Stimulated activated naive B cell treated with anti-CD40 and anti-IgM and Interleukin-4, amounts not matched to agents 10 μg/mL and 1 μg/mL and 100 μg/mL, for 72 hours (primary cell): ENCODE data around the gene GPR61.

ENCODE experiments used
- ATAC-seq, 2 donors: fragments of 150-1000 bp; cut with Tn5 transposase; replicated peaks; 2 replicates each; pipeline ENCODE4 v1.10.0; 2021; ENCODE audit warnings: moderate library complexity in 1 of 2
- DNase-seq: peaks from one replicate; pipeline ENCODE4 v3.0.0; 2021
- H3K27ac Mint-ChIP-seq: one replicate; pipeline ENCODE4 v1.8.0; 2022; ENCODE audit warnings: mild to moderate bottlenecking, mixed read lengths
- H3K27me3 Mint-ChIP-seq, 2 donors: one replicate each; pipeline ENCODE4 v1.8.0; 2022; ENCODE audit warnings: mixed read lengths in 2 of 2
- H3K36me3 Mint-ChIP-seq, 2 donors: one replicate each; pipeline ENCODE4 v1.8.0; 2022; ENCODE audit warnings: mixed read lengths in 2 of 2, mild to moderate bottlenecking in 1 of 2
- H3K4me1 Mint-ChIP-seq, 2 donors: one replicate each; pipeline ENCODE4 v1.8.0; 2022; ENCODE audit warnings: mixed read lengths in 2 of 2, mild to moderate bottlenecking in 1 of 2
- H3K4me3 Mint-ChIP-seq, 2 donors: one replicate each; pipeline ENCODE4 v1.8.0; 2022; ENCODE audit warnings: mild to moderate bottlenecking in 2 of 2, mixed read lengths in 2 of 2, moderate library complexity in 1 of 2
- H3K9me3 Mint-ChIP-seq, 2 donors: one replicate each; pipeline ENCODE4 v1.8.0; 2022; ENCODE audit warnings: mixed read lengths in 2 of 2, mild to moderate bottlenecking in 1 of 2

The GPR61 gene

GRCh38 chr1:109564194-109564878 lies 24.7 kb downstream of the GPR61 start:
- Mint-ChIP-seq H3K4me1 (peaks cover 28 to 61% of the 10 kb centered on the region in 2 donors), H3K4me3 (no peak overlapping the region), H3K27me3 (no peaks in the 10 kb centered on the region), H3K27ac (no peak overlapping the region), H3K9me3 (no peaks in the 10 kb centered on the region), H3K36me3 (peaks cover 5 to 7% of the 10 kb centered on the region in 2 donors)
- no peak for DNase-seq
- no peak for ATAC-seq

DNA sequence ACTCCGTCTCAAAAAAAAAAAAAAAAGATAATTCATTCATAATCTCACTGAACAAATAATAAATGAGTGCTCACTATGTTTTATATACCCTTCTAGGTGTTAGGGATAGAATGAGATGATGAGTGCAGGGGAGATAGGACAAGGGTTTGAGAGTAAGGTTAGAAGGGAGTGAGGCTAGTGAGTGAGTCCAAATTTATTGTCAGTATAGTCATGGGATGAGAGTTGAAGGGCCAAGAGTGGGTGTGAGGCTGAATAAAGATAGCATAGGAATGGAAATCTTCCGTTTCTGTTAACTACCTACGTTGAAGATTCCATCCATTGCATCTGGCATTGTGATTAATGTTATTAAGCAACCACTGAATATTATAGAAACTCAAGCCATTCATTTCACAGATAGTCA lies 25.6 kb downstream of the GPR61 start:
- no peak overlapping the region for H3K27ac Mint-ChIP-seq
- ATAC-seq: no peak
- H3K36me3 Mint-ChIP-seq: peaks cover 5 to 7% of the 10 kb centered on the region in 2 donors
- peaks cover 28 to 54% of the 10 kb centered on the region in 2 donors for H3K4me1 Mint-ChIP-seq
- no peaks in the 10 kb centered on the region for H3K9me3 Mint-ChIP-seq
- no peaks in the 10 kb centered on the region for H3K27me3 Mint-ChIP-seq
- no peak overlapping the region for H3K4me3 Mint-ChIP-seq
- DNase-seq: no peak

DNA sequence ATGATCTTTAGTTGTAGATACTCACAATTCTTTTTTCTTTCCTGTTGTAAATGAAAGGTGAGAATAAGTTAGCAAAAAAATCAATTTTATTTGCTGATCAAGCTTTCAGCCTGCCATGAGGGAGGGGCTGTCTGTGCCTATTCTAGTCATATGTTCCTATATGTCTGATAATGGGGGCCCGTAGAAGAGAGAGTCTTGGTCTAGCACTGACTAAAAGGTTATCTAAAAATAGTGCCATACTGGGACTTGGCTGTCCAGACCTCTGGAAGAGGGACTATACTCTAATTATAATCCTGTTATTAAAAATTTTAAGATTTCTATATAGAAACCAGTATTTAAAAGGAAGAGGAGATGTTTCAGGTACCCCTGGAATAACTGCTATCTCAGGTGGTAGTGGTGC lies 27.3 kb downstream of the GPR61 start:
- peaks cover 5 to 7% of the 10 kb centered on the region in 2 donors for H3K36me3 Mint-ChIP-seq
- peaks cover 22 to 36% of the 10 kb centered on the region in 2 donors for H3K4me1 Mint-ChIP-seq
- peak overlapping the region; percentile 10 for H3K27ac Mint-ChIP-seq
- DNase-seq: no peak
- ATAC-seq: no peak
- no peak overlapping the region for H3K4me3 Mint-ChIP-seq
- H3K9me3 Mint-ChIP-seq: no peaks in the 10 kb centered on the region
- H3K27me3 Mint-ChIP-seq: no peaks in the 10 kb centered on the region

DNA sequence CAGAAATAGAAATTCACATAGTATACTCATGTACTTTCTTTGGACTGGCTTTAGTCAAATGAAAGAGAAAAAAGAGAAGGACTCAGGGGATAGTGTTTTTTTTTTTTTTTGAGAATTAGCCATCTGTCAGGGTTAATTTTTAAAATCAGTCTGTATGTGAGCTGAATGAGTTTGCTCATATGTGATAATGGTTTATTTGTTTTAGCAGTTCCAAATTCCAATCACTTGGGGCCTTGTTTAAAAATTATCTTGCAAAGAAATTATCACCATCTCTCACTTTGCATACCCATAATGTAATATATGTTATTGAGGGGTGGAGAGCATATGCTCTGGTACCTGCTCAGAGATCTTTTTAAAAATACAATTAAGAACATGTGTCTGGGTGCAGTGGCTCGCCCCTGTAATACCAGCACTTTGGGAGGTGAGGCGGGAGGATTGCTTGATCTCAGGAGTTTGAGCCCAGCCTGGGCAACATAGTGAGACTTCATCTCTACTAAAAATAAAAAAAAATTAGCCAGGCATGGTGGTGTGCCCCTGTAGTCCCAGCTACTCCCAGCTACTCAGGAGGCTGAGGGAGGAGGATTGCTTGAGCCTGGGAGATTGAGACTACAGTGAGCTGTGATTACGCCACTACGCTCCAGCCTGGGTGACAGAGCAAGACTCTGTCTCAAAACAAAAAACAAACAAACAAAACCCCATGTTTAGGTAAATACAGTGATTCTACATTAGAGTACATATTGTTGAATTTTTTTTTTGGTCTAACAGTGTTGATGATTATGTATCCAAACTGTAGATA lies 28.4 kb downstream of the GPR61 start:
- peaks cover 5 to 7% of the 10 kb centered on the region in 2 donors for H3K36me3 Mint-ChIP-seq
- peak overlapping the region; percentile 9 for H3K27ac Mint-ChIP-seq
- no peaks in the 10 kb centered on the region for H3K9me3 Mint-ChIP-seq
- ATAC-seq (no peak), DNase-seq (no peak)
- H3K4me3 Mint-ChIP-seq: peak overlapping the region in 1 of 2 donors; percentile 23
- H3K27me3 Mint-ChIP-seq: no peaks in the 10 kb centered on the region
- H3K4me1 Mint-ChIP-seq: peaks cover 30 to 39% of the 10 kb centered on the region in 2 donors

- no peaks in the 10 kb centered on the region for H3K9me3 Mint-ChIP-seq
- H3K36me3 Mint-ChIP-seq: peaks cover 5 to 7% of the 10 kb centered on the region in 2 donors
- no peak overlapping the region for H3K27ac Mint-ChIP-seq
- H3K27me3 Mint-ChIP-seq: no peaks in the 10 kb centered on the region
- peaks cover 26 to 37% of the 10 kb centered on the region in 2 donors for H3K4me1 Mint-ChIP-seq
- no peak for ATAC-seq
- no peak for DNase-seq
- H3K4me3 Mint-ChIP-seq: no peak overlapping the region
Measured at GRCh38 chr1:109569323-109569722, 29.7 kb downstream of the GPR61 start.

GRCh38 chr1:109570414-109570813 lies 30.7 kb downstream of the GPR61 start:
- H3K4me3 Mint-ChIP-seq: no peak overlapping the region
- H3K27me3 Mint-ChIP-seq: no peaks in the 10 kb centered on the region
- no peak for ATAC-seq
- DNase-seq: no peak
- H3K9me3 Mint-ChIP-seq: no peaks in the 10 kb centered on the region
- H3K36me3 Mint-ChIP-seq: peaks cover 2 to 8% of the 10 kb centered on the region in 2 donors
- H3K27ac Mint-ChIP-seq: no peak overlapping the region
- H3K4me1 Mint-ChIP-seq: peaks cover 24 to 28% of the 10 kb centered on the region in 2 donors

DNA sequence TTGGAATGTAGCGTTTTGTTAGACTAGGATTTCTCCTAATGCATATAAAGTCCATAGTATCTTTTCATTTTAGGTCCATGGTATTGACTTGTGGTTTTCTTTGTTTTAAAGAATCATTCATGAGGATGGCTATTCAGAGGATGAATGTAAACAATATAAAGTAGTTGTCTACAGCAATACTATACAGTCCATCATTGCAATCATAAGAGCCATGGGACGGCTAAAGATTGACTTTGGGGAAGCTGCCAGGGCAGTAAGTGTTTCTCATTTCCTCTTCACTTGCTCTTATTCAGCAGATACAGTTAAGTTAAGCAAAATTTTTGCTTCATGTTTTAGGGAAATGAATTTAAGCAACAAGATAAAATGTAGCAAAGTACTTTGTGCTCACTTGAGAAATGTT lies 34.1 kb downstream of the GPR61 start:
- no peak overlapping the region for H3K4me3 Mint-ChIP-seq
- peak overlapping the region; percentile 25 for H3K27ac Mint-ChIP-seq
- no peak for DNase-seq
- peaks cover 8 to 24% of the 10 kb centered on the region in 2 donors for H3K36me3 Mint-ChIP-seq
- ATAC-seq: peak; percentile 57 to 67
- no peaks in the 10 kb centered on the region for H3K27me3 Mint-ChIP-seq
- peaks cover 10 to 31% of the 10 kb centered on the region in 2 donors for H3K4me1 Mint-ChIP-seq
- H3K9me3 Mint-ChIP-seq: no peaks in the 10 kb centered on the region

DNA sequence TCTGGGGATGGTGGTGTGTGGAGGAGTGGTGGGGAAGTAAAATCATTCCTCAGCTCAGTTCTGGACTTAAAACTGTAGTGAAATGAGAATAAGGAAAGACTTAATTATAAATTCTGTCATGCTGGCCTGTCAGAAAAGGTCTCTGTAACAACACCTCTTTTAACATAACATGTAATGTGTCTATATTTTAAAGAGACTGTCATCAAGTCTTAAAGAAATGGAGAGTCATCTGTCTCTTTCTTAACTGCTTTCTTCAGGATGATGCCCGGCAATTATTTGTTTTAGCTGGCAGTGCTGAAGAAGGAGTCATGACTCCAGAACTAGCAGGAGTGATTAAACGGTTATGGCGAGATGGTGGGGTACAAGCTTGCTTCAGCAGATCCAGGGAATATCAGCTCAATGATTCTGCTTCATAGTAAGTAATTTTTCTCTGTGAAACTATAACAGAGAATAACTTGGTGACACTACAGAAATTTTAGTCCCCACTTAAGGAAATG lies 39.3 kb downstream of the GPR61 start:
- Mint-ChIP-seq H3K36me3 (peaks cover 12 to 45% of the 10 kb centered on the region in 2 donors), H3K27ac (no peak overlapping the region), H3K4me1 (peaks cover 2 to 12% of the 10 kb centered on the region in 2 donors), H3K27me3 (no peaks in the 10 kb centered on the region), H3K4me3 (no peak overlapping the region), H3K9me3 (no peaks in the 10 kb centered on the region)
- no peak for DNase-seq
- no peak for ATAC-seq

- Mint-ChIP-seq H3K27me3 (no peaks in the 10 kb centered on the region), H3K4me1 (peaks cover 2 to 12% of the 10 kb centered on the region in 2 donors), H3K27ac (no peak overlapping the region), H3K36me3 (peaks cover 14 to 47% of the 10 kb centered on the region in 2 donors), H3K9me3 (no peaks in the 10 kb centered on the region), H3K4me3 (no peak overlapping the region)
- ATAC-seq (no peak), DNase-seq (no peak)
Measured at GRCh38 chr1:109579491-109579890, 39.8 kb downstream of the GPR61 start.

GRCh38 chr1:109582021-109582420 lies 42.3 kb downstream of the GPR61 start:
- Mint-ChIP-seq H3K36me3 (peaks cover 24 to 43% of the 10 kb centered on the region in 2 donors), H3K4me1 (no peaks in the 10 kb centered on the region)
- no peak for ATAC-seq

GRCh38 chr1:109584766-109585165 lies 45.1 kb downstream of the GPR61 start:
- ATAC-seq (no peak), DNase-seq (no peak)
- Mint-ChIP-seq H3K4me1 (no peaks in the 10 kb centered on the region), H3K27ac (no peak overlapping the region), H3K9me3 (no peaks in the 10 kb centered on the region), H3K36me3 (peaks cover 39 to 50% of the 10 kb centered on the region in 2 donors), H3K4me3 (no peak overlapping the region), H3K27me3 (no peaks in the 10 kb centered on the region)

More at GRCh38 chr1:109582021-109582420, 42.3 kb downstream of the GPR61 start:
- Mint-ChIP-seq H3K9me3 (no peaks in the 10 kb centered on the region), H3K27ac (no peak overlapping the region), H3K27me3 (no peaks in the 10 kb centered on the region), H3K4me3 (no peak overlapping the region)
- DNase-seq: no peak

GRCh38 chr1:109586055-109586454 lies 46.4 kb downstream of the GPR61 start:
- Mint-ChIP-seq H3K36me3 (peaks cover 41 to 46% of the 10 kb centered on the region in 2 donors), H3K4me3 (no peak overlapping the region), H3K27ac (no peak overlapping the region)

DNA sequence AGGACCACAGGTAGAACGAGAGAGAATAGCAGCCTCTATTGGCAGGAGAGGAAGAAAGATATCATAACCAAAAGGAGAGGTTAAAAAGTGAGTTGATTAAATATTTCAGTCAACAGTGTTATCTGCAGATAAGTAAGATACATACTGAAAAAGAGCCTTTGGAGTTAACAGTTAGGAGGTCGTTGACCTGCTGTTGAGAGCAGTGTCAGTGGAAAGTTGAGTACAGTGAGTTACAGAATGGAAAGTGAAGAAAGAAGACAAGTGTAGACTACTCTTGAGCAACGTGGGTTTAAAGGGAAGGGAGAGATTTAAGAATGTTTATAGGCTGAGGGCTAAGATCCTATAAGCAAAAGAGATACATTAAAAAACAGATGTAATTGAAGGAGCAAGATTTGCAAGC lies 49.5 kb downstream of the GPR61 start:
- Mint-ChIP-seq H3K27me3 (no peaks in the 10 kb centered on the region), H3K27ac (no peak overlapping the region), H3K9me3 (no peaks in the 10 kb centered on the region), H3K36me3 (peaks cover 44 to 52% of the 10 kb centered on the region in 2 donors), H3K4me1 (no peaks in the 10 kb centered on the region), H3K4me3 (no peak overlapping the region)
- ATAC-seq: no peak
- no peak for DNase-seq

More at GRCh38 chr1:109586055-109586454, 46.4 kb downstream of the GPR61 start:
- DNase-seq (no peak), ATAC-seq (no peak)
- H3K4me1 Mint-ChIP-seq: no peaks in the 10 kb centered on the region
- no peaks in the 10 kb centered on the region for H3K27me3 Mint-ChIP-seq
- H3K9me3 Mint-ChIP-seq: no peaks in the 10 kb centered on the region

- Mint-ChIP-seq H3K27me3 (no peaks in the 10 kb centered on the region), H3K36me3 (peaks cover 40 to 48% of the 10 kb centered on the region in 2 donors), H3K4me3 (no peak overlapping the region), H3K27ac (no peak overlapping the region), H3K9me3 (no peaks in the 10 kb centered on the region), H3K4me1 (no peaks in the 10 kb centered on the region)
- ATAC-seq: no peak
- DNase-seq: no peak
Measured at GRCh38 chr1:109589679-109590078, 50.0 kb downstream of the GPR61 start.
